ENCODE data around the gene FBXW11.
"Not testable (repeated sequence)": the region's sequence is repeated elsewhere in the genome, so short reads cannot be mapped to it uniquely, and the experiment has no call there.

Gene FBXW11

GRCh38 chr5:171908638-171909037 is 97.8 kb downstream of the FBXW11 start:
- DNase-seq (ENCODE audit: low read depth), result no peak

- peak; percentile 75 for DNase-seq (ENCODE audit: low read depth)
These were observed 98.6 kb downstream of the FBXW11 start for GRCh38 chr5:171907725-171908343.

- DNase-seq (ENCODE audit: low read depth), result no peak
These were observed 99.5 kb downstream of the FBXW11 start for GRCh38 chr5:171906703-171907590.

- DNase-seq (ENCODE audit: low read depth), result no peak
These were observed 100.3 kb downstream of the FBXW11 start for GRCh38 chr5:171906066-171906570.

GRCh38 chr5:171904886-171905285 is 101.6 kb downstream of the FBXW11 start:
- DNase-seq (ENCODE audit: low read depth), result no peak

GRCh38 chr5:171901764-171902163 is 104.7 kb downstream of the FBXW11 start:
- no peak for DNase-seq (ENCODE audit: low read depth)

- no peak for DNase-seq (ENCODE audit: low read depth)
These were observed 106.6 kb downstream of the FBXW11 start for GRCh38 chr5:171899792-171900191.

GRCh38 chr5:171898879-171899278 is 107.6 kb downstream of the FBXW11 start:
- no peak for DNase-seq (ENCODE audit: low read depth)

GRCh38 chr5:171898386-171898785 is 108.1 kb downstream of the FBXW11 start:
- DNase-seq (ENCODE audit: low read depth), result peak; percentile 8

- no peak for DNase-seq (ENCODE audit: low read depth)
These were observed 109.2 kb downstream of the FBXW11 start for GRCh38 chr5:171897231-171897630.

GRCh38 chr5:171895081-171895480 is 111.4 kb downstream of the FBXW11 start:
- DNase-seq (ENCODE audit: low read depth), result no peak

GRCh38 chr5:171893290-171893886 is 113.0 kb downstream of the FBXW11 start:
- peak; percentile 47 for DNase-seq (ENCODE audit: low read depth)

- no peak for DNase-seq (ENCODE audit: low read depth)
These were observed 114.8 kb downstream of the FBXW11 start for GRCh38 chr5:171891595-171891994.

- DNase-seq (ENCODE audit: low read depth), result no peak
These were observed 115.3 kb downstream of the FBXW11 start for GRCh38 chr5:171891150-171891549.

- no peak for DNase-seq (ENCODE audit: low read depth)
These were observed 118.4 kb downstream of the FBXW11 start for GRCh38 chr5:171888051-171888481.

GRCh38 chr5:171886037-171886436 is 120.4 kb downstream of the FBXW11 start:
- DNase-seq (ENCODE audit: low read depth), result not testable (repeated sequence)

GRCh38 chr5:171882118-171882517 is 124.3 kb downstream of the FBXW11 start:
- no peak for DNase-seq (ENCODE audit: low read depth)

GRCh38 chr5:171874234-171874633 is 132.2 kb downstream of the FBXW11 start:
- DNase-seq (ENCODE audit: low read depth), result peak; percentile 14

GRCh38 chr5:171872666-171873065 is 133.8 kb downstream of the FBXW11 start:
- peak; percentile 7 for DNase-seq (ENCODE audit: low read depth)

GRCh38 chr5:171871711-171872110 is 134.7 kb downstream of the FBXW11 start:
- DNase-seq (ENCODE audit: low read depth), result no peak

- DNase-seq (ENCODE audit: low read depth), result no peak
These were observed 136.5 kb downstream of the FBXW11 start for GRCh38 chr5:171869956-171870355.

GRCh38 chr5:171868236-171868635 is 138.2 kb downstream of the FBXW11 start:
- DNase-seq (ENCODE audit: low read depth), result no peak

GRCh38 chr5:171867786-171868185 is 138.7 kb downstream of the FBXW11 start:
- peak; percentile 26 for DNase-seq (ENCODE audit: low read depth)
